GM19238 (cell line): ENCODE results near the gene ASPM.
"Not testable (repeated sequence)": the region's sequence is repeated elsewhere in the genome, so short reads cannot be mapped to it uniquely, and the experiment has no call there.

Source experiments
- DNase-seq: peaks from one replicate; pipeline ENCODE4 v3.0.0; 2011; ENCODE audit warnings: low spot score; ENCODE audit not compliant: insufficient read length

ASPM gene

GRCh38 chr1:197144570-197145325, 1.7 kb downstream of the ASPM start:
- no peak for DNase-seq

DNA sequence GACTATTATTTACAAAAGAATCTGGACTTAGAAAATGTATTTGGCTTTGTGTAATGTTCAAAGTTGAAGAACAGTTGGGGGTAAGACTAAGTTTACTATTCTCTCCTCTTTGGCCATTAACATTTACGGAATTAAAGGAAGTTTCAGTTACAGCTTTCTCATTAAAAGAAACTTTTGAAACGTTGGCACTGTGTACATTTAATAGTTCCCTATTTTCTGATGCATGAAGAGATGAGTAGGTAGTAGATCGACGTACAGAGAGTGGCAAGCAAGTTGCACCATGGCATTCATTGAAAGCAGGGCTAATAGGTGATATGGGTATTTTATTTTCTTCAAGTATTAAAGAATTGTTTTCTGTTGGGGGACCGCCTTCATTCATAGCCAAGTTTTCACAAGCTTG, 3.2 kb downstream of the ASPM start:
- no peak for DNase-seq

- no peak for DNase-seq
Observed at GRCh38 chr1:197141575-197141974, 4.9 kb downstream of the ASPM start.

DNA sequence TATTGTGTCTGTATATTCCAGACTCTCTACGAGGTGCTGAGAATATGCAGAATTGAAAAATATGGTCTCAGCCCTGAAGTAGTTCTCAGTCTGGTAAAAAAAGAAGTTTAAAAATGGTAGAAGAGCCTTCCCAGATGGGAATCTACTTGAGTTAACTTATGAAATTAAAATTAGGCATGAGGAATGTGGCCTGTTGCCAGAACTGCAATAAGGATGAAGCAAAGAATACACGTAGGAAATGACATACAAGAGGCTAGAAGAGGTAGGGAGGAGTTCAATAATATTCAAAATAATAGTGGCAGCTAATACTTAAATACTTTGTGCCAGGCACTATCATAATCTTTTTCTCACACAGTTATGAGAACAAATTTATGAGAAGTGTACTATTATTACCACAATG, 6.3 kb downstream of the ASPM start:
- no peak for DNase-seq

- no peak for DNase-seq
Observed at GRCh38 chr1:197139169-197139568, 7.3 kb downstream of the ASPM start.

DNA sequence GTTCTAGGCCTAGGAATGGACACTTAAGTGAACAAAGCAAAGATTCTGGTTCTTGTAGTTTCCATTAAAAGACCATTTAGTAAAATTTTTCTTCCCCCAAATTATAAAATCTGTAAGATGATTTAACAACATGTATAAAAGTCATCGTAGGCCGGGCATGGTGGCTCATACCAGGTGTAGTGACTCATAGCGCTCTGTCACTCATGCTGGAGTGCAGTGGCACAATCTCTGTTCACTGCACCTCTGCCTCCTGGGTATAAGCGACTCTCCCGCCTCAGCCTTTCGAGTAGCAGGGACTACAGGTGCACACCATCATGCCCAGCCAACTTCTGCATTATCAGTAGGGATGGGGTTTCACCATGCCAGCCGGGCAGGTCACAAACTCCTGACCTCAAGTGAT, 9.1 kb downstream of the ASPM start:
- no peak for DNase-seq

DNA sequence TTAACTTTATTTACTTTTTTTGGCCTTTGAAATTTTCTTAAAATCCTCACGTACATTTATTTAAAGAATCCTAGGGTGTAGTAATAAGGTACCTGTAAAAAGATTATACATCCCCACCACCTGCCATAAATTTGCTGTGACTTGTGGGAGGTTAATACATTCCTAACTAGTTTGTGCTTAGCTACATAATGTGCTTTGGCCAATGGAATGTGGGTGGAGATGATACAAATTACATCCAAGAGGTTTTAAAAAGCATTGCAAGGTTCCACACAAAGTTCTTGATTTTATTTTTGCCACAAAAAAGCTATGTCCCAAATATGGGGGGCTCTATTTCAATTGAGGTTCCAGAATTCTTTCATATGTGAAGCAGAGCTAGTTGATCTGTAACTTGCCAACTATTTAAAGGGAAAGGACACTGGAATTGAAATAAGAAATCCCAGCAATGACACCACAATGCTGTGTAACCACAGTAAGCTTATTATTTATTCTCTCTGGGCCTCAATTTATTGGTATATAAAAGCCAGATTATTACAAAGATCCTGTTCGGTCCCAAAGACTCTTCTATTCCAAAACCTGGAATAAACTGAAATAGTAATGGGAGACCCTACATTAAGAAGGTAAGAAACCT, 15.7 kb downstream of the ASPM start:
- no peak for DNase-seq

GRCh38 chr1:197129698-197130097, 16.8 kb downstream of the ASPM start:
- no peak for DNase-seq

GRCh38 chr1:197127246-197127912, 19.1 kb downstream of the ASPM start:
- no peak for DNase-seq

DNA sequence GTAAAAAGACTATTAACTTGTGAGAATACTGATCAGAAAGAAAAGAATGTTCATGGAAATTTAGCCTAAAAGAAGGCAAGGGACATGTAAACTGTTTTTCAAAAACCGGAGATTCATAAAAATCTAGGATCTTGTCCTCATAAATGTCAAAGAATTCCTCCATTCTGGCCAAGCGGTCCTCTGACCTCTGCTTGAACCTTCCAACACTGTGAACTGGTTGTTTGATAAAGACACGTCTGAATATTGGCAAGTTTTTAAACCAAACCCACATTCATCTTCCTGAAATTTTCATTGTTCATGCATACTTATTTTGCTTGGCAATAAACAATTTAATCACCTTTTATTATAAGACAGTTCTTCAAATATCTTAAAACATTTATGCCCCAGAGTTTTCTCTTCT, 19.8 kb downstream of the ASPM start:
- DNase-seq, result no peak

DNA sequence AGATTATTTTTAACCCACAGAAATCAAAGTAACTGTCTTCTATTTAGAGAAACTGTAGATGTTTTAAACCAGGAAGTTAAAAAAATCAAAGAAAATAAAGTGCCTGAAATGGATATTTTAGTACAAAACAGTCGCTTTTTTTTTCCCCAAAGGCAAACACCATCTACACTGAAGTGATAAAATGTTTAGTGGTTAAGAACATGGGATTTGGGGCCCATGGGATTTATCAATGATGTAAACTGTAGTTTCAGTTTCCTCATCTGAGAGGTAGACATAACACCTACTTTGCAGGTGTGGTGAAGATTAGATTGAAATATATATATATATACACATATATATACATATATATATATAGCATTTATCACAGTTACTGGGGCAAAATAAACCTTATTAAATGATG, 22.1 kb downstream of the ASPM start:
- DNase-seq, result no peak

- DNase-seq, result no peak
Observed at GRCh38 chr1:197116156-197116555, 30.3 kb downstream of the ASPM start.

- no peak for DNase-seq
Observed at GRCh38 chr1:197106869-197107268, 39.6 kb downstream of the ASPM start.

DNA sequence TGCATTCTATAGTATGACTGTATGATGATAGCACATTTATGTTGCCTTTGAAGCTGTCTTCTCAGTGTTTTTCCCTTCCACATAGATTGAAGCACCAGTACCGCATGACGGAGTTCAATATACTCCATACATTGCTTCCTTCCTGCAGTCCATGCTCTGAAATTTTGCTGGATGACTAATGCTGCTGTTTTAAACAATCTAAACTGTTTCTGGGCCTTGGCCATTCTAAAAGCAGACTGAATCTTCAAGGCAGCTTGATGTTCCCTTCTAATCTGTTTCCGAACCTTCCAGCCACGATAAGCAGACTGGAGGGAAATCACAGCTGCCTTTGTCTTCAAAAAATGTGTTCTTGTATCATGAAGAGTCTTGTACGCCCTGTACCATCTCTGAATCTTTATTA, 43.2 kb downstream of the ASPM start:
- no peak for DNase-seq

DNA sequence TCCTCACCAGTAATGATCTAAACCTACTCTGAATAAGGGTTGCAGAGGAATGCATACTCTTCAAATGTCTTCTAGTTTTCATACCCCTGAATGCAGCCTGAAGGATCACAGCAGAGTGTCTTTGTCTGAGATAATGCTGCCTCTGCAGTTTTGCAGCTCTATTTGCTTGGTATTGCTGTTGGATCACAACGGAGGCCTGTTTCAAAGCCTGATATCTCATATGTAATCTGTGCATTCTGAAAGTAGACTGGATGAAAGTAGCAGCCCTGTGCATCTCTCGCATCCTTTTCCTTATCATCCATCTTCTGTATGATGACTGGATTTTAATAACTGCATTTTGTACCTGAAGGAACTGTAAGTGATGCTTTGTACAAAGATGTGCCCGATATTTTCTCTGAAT, 44.5 kb downstream of the ASPM start:
- DNase-seq, result no peak

GRCh38 chr1:197100677-197101076, 45.8 kb downstream of the ASPM start:
- no peak for DNase-seq

DNA sequence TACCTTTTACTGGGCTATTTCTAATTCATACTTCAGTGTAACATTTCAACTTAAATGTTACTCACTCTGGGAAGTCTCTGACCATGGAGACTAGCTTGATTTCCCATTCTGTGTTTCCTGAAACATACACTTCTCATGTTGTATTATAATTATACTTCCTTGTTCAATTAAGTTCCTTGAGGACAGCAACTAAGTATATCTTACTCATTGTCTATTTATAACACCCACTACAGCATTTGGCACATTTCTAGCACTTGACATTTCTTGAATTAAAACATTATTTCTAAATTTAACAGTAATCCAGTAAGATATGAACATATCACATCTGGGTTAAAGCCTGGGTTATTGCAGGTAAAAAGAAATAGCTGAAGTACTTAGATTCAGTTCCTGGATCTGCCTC, 47.0 kb downstream of the ASPM start:
- no peak for DNase-seq

- DNase-seq, result not testable (repeated sequence)
Observed at GRCh38 chr1:197096971-197097370, 49.5 kb downstream of the ASPM start.

- DNase-seq, result no peak
Observed at GRCh38 chr1:197096137-197096536, 50.3 kb downstream of the ASPM start.

GRCh38 chr1:197093226-197093885, 53.1 kb downstream of the ASPM start:
- DNase-seq, result no peak

GRCh38 chr1:197092491-197093023, 53.9 kb downstream of the ASPM start:
- DNase-seq, result no peak

GRCh38 chr1:197083474-197083873, 63.0 kb downstream of the ASPM start:
- no peak for DNase-seq
